Measurements from ENCODE around the gene INPP5A.

GRCh38 chr10:132758865-132759264, 221.3 kb downstream of the INPP5A start:
- TF ChIP-seq, protein P1, sequence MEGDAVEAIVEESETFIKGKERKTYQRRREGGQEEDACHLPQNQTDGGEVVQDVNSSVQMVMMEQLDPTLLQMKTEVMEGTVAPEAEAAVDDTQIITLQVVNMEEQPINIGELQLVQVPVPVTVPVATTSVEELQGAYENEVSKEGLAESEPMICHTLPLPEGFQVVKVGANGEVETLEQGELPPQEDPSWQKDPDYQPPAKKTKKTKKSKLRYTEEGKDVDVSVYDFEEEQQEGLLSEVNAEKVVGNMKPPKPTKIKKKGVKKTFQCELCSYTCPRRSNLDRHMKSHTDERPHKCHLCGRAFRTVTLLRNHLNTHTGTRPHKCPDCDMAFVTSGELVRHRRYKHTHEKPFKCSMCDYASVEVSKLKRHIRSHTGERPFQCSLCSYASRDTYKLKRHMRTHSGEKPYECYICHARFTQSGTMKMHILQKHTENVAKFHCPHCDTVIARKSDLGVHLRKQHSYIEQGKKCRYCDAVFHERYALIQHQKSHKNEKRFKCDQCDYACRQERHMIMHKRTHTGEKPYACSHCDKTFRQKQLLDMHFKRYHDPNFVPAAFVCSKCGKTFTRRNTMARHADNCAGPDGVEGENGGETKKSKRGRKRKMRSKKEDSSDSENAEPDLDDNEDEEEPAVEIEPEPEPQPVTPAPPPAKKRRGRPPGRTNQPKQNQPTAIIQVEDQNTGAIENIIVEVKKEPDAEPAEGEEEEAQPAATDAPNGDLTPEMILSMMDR (conservative IDR thresholded peaks at IDR 0.05; ENCODE audit: low read length): no peak
- TF ChIP-seq EZH2phosphoT487 (IDR thresholded peaks at IDR 0.05; ENCODE audit: borderline replicate concordance): no peak

All from Loucy (cell line).